ENCODE data around the gene RETREG2. TPM values are rescaled to one million over a fixed set of nuclear protein-coding genes. Genes with fewer than 3 reads are reported as not detected.

Gene RETREG2
- total RNA-seq, 2 donors from 2014 or later: 94.4 to 116 TPM

DNA sequence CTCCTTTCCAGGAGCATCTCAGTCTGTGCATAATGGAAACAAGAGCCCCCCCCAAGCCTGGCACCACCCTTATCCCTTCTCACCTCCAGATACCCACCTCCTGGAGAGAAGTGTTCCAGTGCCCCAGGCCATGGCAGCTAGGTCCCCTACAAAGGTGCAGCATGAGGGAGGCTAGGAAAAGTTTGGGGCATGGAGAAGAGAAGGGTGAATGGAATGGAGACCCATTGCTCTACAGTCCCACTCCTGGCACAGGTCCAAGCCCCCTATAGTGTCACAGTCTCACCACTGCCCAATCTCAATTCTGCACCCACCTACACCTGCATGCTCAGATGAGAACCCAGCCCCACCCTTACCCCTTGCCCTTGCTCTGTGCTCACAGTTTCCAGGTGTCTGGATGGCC is 9.1 kb upstream of the RETREG2 start:
- no peak overlapping the region for H3K4me3 ChIP-seq
- H3K4me1 ChIP-seq: no peaks in the 10 kb centered on the region
- H3K9ac ChIP-seq (ENCODE audit: low read depth in 2 of 2, low read length in 2 of 2): no peak overlapping the region
- no peak for DNase-seq
- no peaks in the 10 kb centered on the region for H3K27me3 ChIP-seq
- no peaks in the 10 kb centered on the region for H3K9me3 ChIP-seq
- TF ChIP-seq, protein P1, sequence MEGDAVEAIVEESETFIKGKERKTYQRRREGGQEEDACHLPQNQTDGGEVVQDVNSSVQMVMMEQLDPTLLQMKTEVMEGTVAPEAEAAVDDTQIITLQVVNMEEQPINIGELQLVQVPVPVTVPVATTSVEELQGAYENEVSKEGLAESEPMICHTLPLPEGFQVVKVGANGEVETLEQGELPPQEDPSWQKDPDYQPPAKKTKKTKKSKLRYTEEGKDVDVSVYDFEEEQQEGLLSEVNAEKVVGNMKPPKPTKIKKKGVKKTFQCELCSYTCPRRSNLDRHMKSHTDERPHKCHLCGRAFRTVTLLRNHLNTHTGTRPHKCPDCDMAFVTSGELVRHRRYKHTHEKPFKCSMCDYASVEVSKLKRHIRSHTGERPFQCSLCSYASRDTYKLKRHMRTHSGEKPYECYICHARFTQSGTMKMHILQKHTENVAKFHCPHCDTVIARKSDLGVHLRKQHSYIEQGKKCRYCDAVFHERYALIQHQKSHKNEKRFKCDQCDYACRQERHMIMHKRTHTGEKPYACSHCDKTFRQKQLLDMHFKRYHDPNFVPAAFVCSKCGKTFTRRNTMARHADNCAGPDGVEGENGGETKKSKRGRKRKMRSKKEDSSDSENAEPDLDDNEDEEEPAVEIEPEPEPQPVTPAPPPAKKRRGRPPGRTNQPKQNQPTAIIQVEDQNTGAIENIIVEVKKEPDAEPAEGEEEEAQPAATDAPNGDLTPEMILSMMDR (IDR thresholded peaks at IDR 0.05): no peak
- no peak overlapping the region for H3K27ac ChIP-seq
- peaks cover under 1% of the 10 kb centered on the region for H3K36me3 ChIP-seq
- intact Hi-C loops (cut with DNase I): no loop called here

DNA sequence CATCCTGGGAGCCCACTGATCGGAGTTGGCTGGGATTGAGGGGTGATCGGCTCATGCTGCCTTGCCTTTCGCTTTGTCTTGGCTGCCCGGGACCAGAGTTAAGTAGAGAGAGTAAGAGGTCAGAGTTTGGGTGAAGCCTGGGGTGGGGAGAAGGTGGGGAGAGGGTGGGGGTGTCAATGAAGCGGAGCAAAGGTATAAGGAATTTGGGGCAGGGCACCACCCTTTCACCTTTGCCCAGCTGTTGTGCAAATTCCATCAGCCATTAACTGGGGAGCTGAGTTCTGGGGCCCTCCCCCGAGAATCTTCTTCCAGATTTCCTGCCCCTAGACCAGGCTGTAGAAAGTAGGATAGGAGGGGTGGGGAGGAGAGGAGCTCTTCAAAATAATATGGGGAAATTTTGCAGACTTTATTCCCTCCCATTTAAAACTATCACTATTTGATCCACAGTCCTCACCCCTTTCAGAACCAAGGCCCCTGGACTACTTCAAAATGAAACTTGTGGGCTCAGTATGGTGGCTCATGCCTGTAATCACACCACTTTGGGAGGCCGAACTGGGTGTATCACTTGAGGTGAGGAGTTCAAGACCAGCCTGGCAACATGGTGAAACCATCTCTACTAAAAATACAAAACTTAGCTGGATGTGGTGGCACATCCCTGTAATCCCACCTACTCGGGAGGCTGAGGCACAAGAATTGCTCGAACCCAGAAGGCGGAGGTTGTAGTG is 8.0 kb upstream of the RETREG2 start, which contains the start of gene SLC23A3:
SLC23A3 (minus strand) TSS at position 100 of the 725 bp plus-strand sequence; CDS start at position 55, 45 bp downstream.
- TF ChIP-seq, protein P1 (IDR thresholded peaks at IDR 0.05): no peak
- no peak within 1 kb of the TSS for H3K27ac ChIP-seq
- no peak within 1 kb of the TSS for H3K9ac ChIP-seq (ENCODE audit: low read depth in 2 of 2, low read length in 2 of 2)
- intact Hi-C loops (cut with DNase I): loop anchor here (5.0 kb wide), 1 partner anchor 47 kb away; the partner anchor contains the start of gene ABCB6
- H3K9me3 ChIP-seq: no peaks in the 10 kb centered on the region
- no peaks in the 10 kb centered on the region for H3K27me3 ChIP-seq
- H3K36me3 ChIP-seq: peaks cover 11% of the 10 kb centered on the region
- no peak within 1 kb of the TSS for H3K4me3 ChIP-seq
- no peaks in the 10 kb centered on the region for H3K4me1 ChIP-seq
- DNase-seq: peak; percentile 46

DNA sequence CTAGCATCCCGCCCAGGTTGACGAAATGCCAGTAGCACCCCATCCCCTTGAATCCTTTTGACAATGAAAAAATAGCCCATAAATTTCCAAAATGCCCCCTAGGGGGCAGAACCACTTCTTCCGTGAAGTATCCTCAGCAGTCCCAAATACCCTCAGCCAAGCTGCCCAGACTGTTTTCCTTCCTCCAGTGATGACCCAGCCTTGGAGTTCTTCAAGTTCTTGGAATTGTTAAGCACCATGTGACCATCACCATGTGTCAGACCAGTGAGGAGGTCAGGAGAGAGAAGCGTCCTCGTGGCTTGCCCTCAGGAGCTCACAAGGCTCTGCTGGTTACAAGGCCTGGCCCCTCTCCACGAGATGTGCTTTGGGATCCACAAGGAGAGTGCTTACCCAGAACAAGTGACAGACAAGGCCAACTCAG is 6.8 kb upstream of the RETREG2 start:
- TF ChIP-seq, protein P1 (IDR thresholded peaks at IDR 0.05): peak; percentile 71
- Histone ChIP-seq H3K27me3 (no peaks in the 10 kb centered on the region), H3K9ac (ENCODE audit: low read depth in 2 of 2, low read length in 2 of 2) (no peak overlapping the region), H3K27ac (peak overlapping the region; percentile 12), H3K4me3 (no peak overlapping the region), H3K4me1 (peaks cover 8% of the 10 kb centered on the region), H3K36me3 (peaks cover 11% of the 10 kb centered on the region), H3K9me3 (no peaks in the 10 kb centered on the region)
- DNase-seq: peak; percentile 58
- intact Hi-C loops (cut with DNase I): loop anchor here (5.0 kb wide), 1 partner anchor 46 kb away; the partner anchor contains the start of gene ABCB6

DNA sequence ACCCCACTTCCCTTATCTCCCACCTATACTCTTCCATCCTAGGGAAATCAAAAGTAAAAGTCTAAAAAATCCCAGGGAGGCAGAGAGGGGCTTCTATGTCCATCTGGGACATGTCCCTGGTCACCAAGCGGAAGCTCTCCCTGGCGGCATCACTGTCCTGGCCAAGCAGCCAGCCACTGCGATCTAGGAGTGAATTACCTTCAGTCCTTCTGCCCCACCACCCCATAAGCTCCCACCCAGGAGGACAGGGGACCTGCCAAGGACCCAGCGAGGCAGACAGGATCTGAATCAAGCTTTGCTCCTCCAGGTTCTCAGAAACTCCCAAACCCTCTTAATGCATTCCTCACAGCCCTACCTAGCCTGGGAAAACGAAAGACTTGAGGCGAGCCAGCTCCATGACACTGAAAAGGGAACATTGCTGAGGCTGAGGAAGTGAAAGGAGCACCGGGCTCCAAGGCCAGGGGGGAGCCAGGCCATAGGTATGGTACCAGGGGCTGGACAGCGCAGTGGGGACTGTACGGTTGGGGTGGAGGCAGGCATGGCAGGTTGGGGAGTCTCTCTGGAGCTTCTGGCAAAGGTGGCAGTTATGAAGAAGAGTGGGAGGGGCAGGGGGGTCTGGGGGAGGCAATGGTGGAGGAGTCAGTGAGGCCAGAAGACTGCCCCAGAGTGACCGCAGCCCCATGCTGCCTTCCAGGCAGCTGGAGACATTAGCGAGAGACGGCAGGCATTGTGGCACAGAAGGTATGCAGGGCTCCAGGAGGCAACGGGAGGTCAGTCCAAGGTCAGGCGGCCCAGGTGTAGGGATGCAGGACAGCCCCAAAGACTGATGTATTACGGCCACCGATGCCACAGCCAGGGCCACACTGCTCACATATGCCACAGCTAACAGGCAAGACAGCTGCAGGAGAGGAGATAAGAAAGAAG is 5.6 kb upstream of the RETREG2 start:
- Histone ChIP-seq H3K4me1 (peaks cover 8% of the 10 kb centered on the region), H3K27me3 (no peaks in the 10 kb centered on the region), H3K9me3 (no peaks in the 10 kb centered on the region), H3K27ac (no peak overlapping the region), H3K9ac (ENCODE audit: low read depth in 2 of 2, low read length in 2 of 2) (no peak overlapping the region), H3K4me3 (no peak overlapping the region), H3K36me3 (peaks cover 11% of the 10 kb centered on the region)
- DNase-seq: no peak
- TF ChIP-seq, protein P1 (IDR thresholded peaks at IDR 0.05): no peak
- intact Hi-C loops (cut with DNase I): loop anchor here (5.0 kb wide), 1 partner anchor 45 kb away; the partner anchor contains the start of gene ABCB6

DNA sequence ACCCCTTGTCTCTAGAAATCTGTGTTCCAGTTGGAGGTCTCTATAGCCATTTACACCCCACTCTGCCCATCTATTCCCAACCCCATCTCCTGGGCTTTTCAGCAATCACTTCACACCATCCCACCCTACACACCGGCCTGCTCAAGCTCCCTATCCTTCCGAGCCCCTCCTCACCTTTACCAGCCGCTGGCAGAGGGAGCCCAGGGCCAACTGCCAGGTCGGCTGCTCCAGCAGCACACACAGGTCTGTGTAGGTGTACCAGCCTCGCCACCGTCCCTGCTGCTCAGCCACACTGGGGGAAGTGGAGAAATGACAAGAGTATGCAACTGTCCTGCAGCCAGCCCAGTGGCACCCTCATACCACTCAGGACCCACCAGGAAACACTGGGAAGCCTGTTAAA is 4.9 kb upstream of the RETREG2 start:
- Histone ChIP-seq H3K4me1 (peaks cover 8% of the 10 kb centered on the region), H3K27me3 (no peaks in the 10 kb centered on the region), H3K9ac (ENCODE audit: low read depth in 2 of 2, low read length in 2 of 2) (no peak overlapping the region), H3K27ac (no peak overlapping the region), H3K36me3 (peaks cover 11% of the 10 kb centered on the region), H3K9me3 (no peaks in the 10 kb centered on the region), H3K4me3 (no peak overlapping the region)
- TF ChIP-seq, protein P1 (IDR thresholded peaks at IDR 0.05): no peak
- no peak for DNase-seq
- intact Hi-C loops (cut with DNase I): loop anchor here (5.0 kb wide), 1 partner anchor 44 kb away; the partner anchor contains the start of gene ABCB6

Measured in colonic mucosa (tissue), 4 donors.